IMR-90 (cell line): ENCODE data around the gene PRPS1. TPM values are rescaled to one million over a fixed set of nuclear protein-coding genes. Genes with fewer than 3 reads are reported as not detected.

Experiments used
- ATAC-seq: fragments of 200-7000 bp; cut with Tn5 transposase; 2 replicates; pipeline ENCODE4 v1.9.1; 2020; ENCODE audit warnings: low read depth, mild to moderate bottlenecking, moderate library complexity
- BruUV-seq: library from RNA; stranded (reverse); fragments of 400-500 nt; replicated peaks from 2 replicates; lab custom pipeline; 2021; lab: Mats Ljungman, UMichigan
- CTCF ChIA-PET: fragments of 300-600 bp; formaldehyde crosslinking; extraction: SDS; loops from one replicate; lab custom pipeline; 2021; ENCODE audit warnings: antibody characterized with exemption; lab: Yijun Ruan, JAX
- POLR2A ChIA-PET: fragments of 300-600 bp; sonication (Branson Sonifier 250); formaldehyde crosslinking; loops from one replicate; lab custom pipeline; 2022; ENCODE audit warnings: antibody characterized with exemption; ENCODE audit not compliant: unreplicated experiment; lab: Charles Lee
- DNase-seq: peaks from one replicate; pipeline ENCODE4 v3.0.0; 2013
- H2AFZ ChIP-seq: replicated peaks from 2 replicates; pipeline ENCODE3; 2013; ENCODE audit warnings: low read length, mild to moderate bottlenecking; ENCODE audit not compliant: poor library complexity
- H2AK5ac ChIP-seq: 2 replicates; pipeline ENCODE4 v1.6.1; 2013; ENCODE audit warnings: low read depth, low read length, inconsistent platforms
- H2AK9ac ChIP-seq: replicated peaks from 2 replicates; pipeline ENCODE3; 2013; ENCODE audit warnings: mild to moderate bottlenecking, low read depth, low read length, moderate library complexity; ENCODE audit not compliant: poor library complexity
- H2BK120ac ChIP-seq: 2 replicates; pipeline ENCODE4 v1.6.1; 2013; ENCODE audit warnings: low read depth, low read length, inconsistent platforms
- H2BK15ac ChIP-seq: 3 replicates; pipeline ENCODE4 v1.6.1; 2013; ENCODE audit warnings: low read depth, low read length, inconsistent platforms
- H2BK20ac ChIP-seq: 2 replicates; pipeline ENCODE4 v1.6.1; 2013; ENCODE audit warnings: low read depth, mild to moderate bottlenecking, inconsistent platforms, low read length, moderate library complexity
- H2BK5ac ChIP-seq: 2 replicates; pipeline ENCODE4 v1.6.1; 2013; ENCODE audit warnings: mild to moderate bottlenecking, low read depth, low read length, inconsistent platforms; ENCODE audit not compliant: poor library complexity, severe bottlenecking
- H3K14ac ChIP-seq: replicated peaks from 2 replicates; pipeline ENCODE4 v1.6.1; 2013; ENCODE audit warnings: low read depth, low read length, inconsistent platforms
- H3K18ac ChIP-seq: 2 replicates; pipeline ENCODE4 v1.6.1; 2013; ENCODE audit warnings: low read depth, low read length, control low read depth
- H3K23ac ChIP-seq: 2 replicates; pipeline ENCODE4 v1.6.1; 2013; ENCODE audit warnings: low read depth, low read length, inconsistent platforms
- H3K27ac ChIP-seq: 2 replicates; pipeline ENCODE4 v1.5.1; 2013; ENCODE audit warnings: mild to moderate bottlenecking, control low read depth, low read length; ENCODE audit not compliant: insufficient read depth
- H3K27me3 ChIP-seq: 2 replicates; pipeline ENCODE4 v1.6.1; 2013; ENCODE audit warnings: low read length; ENCODE audit not compliant: control insufficient read depth, insufficient read depth
- H3K36me3 ChIP-seq: 2 replicates; pipeline ENCODE4 v1.6.1; 2013; ENCODE audit warnings: low read length, mixed read lengths; ENCODE audit not compliant: control insufficient read depth, insufficient read depth
- H3K4ac ChIP-seq: 2 replicates; pipeline ENCODE4 v1.6.1; 2013; ENCODE audit warnings: low read depth, low read length, inconsistent platforms
- H3K4me1 ChIP-seq: 2 replicates; pipeline ENCODE4 v1.6.1; 2013; ENCODE audit warnings: low read length, mixed read lengths; ENCODE audit not compliant: control insufficient read depth, insufficient read depth
- H3K4me2 ChIP-seq: 2 replicates; pipeline ENCODE4 v1.6.1; 2013; ENCODE audit warnings: low read depth, mild to moderate bottlenecking, control low read depth, low read length, moderate library complexity
- H3K4me3 ChIP-seq: 2 replicates; pipeline ENCODE4 v1.5.1; 2013; ENCODE audit warnings: low read depth, mild to moderate bottlenecking, control low read depth, low read length, moderate library complexity; ENCODE audit not compliant: insufficient read depth
- H3K56ac ChIP-seq: 2 replicates; pipeline ENCODE4 v1.6.1; 2013; ENCODE audit warnings: low read length, inconsistent platforms; ENCODE audit not compliant: insufficient read depth; ENCODE audit errors: extremely low read depth
- H3K79me1 ChIP-seq, 2 experiments: 2 replicates each; pipeline ENCODE4 v1.6.1; 2013; ENCODE audit warnings: low read length in 2 of 2, inconsistent platforms in 1 of 2, low read depth in 1 of 2
- H3K9ac ChIP-seq: 2 replicates; pipeline ENCODE4 v1.6.1; 2013; ENCODE audit warnings: low read depth, low read length, control low read depth
- H3K9me1 ChIP-seq: 2 replicates; pipeline ENCODE4 v1.6.1; 2013; ENCODE audit warnings: low read length, inconsistent platforms; ENCODE audit not compliant: insufficient read depth
- H3K9me3 ChIP-seq: 2 replicates; pipeline ENCODE4 v1.6.1; 2013; ENCODE audit warnings: low read length; ENCODE audit not compliant: control insufficient read depth, insufficient read depth
- H4K20me1 ChIP-seq: 2 replicates; pipeline ENCODE4 v1.6.1; 2013; ENCODE audit warnings: low read length, inconsistent platforms; ENCODE audit not compliant: insufficient read depth
- H4K5ac ChIP-seq: 2 replicates; pipeline ENCODE4 v1.6.1; 2013; ENCODE audit warnings: mild to moderate bottlenecking, low read depth, low read length, control low read depth
- H4K8ac ChIP-seq, 2 experiments: 2 replicates each; pipeline ENCODE4 v1.6.1; 2013; ENCODE audit warnings: low read depth in 2 of 2, low read length in 2 of 2, control low read depth in 1 of 2, inconsistent platforms in 1 of 2
- H4K91ac ChIP-seq: 2 replicates; pipeline ENCODE4 v1.6.1; 2013; ENCODE audit warnings: low read depth, low read length, inconsistent platforms; ENCODE audit not compliant: insufficient read depth
- BHLHE40 ChIP-seq: fragments of 150-350 bp; IDR thresholded peaks from 2 replicates; pipeline ENCODE4 v1.6.1; 2016; ENCODE audit warnings: mild to moderate bottlenecking, low read depth, low read length
- CEBPB ChIP-seq: IDR thresholded peaks from 2 replicates; pipeline ENCODE4 v1.6.1; 2012; ENCODE audit warnings: low read depth, low read length, improper control_type of control experiment
- CHD1 ChIP-seq: IDR thresholded peaks from 2 replicates; pipeline ENCODE4 v1.6.1; 2012; ENCODE audit warnings: low read depth, low read length, improper control_type of control experiment
- CTCF ChIP-seq: conservative IDR thresholded peaks from 2 replicates; pipeline ENCODE4 v1.5.1; 2012; ENCODE audit warnings: mild to moderate bottlenecking, low read depth, low read length, improper control_type of control experiment
- ELK1 ChIP-seq: fragments of 150-350 bp; IDR thresholded peaks from 2 replicates; pipeline ENCODE4 v1.6.1; 2016; ENCODE audit warnings: low read depth, mild to moderate bottlenecking, low read length, moderate library complexity, borderline replicate concordance
- FOS ChIP-seq: fragments of 150-350 bp; IDR thresholded peaks from 2 replicates; pipeline ENCODE4 v1.6.1; 2016; ENCODE audit warnings: low read depth, low read length
- MAFK ChIP-seq: IDR thresholded peaks from 2 replicates; pipeline ENCODE4 v1.6.1; 2012; ENCODE audit warnings: low read depth, low read length, improper control_type of control experiment
- MAZ ChIP-seq: IDR thresholded peaks from 2 replicates; pipeline ENCODE4 v1.6.1; 2012; ENCODE audit warnings: low read depth, mild to moderate bottlenecking, low read length, improper control_type of control experiment, moderate library complexity, borderline replicate concordance
- MXI1 ChIP-seq: IDR thresholded peaks from 2 replicates; pipeline ENCODE4 v1.6.1; 2012; ENCODE audit warnings: low read depth, mild to moderate bottlenecking, low read length, moderate library complexity, borderline replicate concordance
- NFE2L2 ChIP-seq: fragments of 150-350 bp; IDR thresholded peaks from 2 replicates; pipeline ENCODE4 v1.6.1; 2016; ENCODE audit warnings: low read depth, mild to moderate bottlenecking, low read length
- RAD21 ChIP-seq: IDR thresholded peaks from 2 replicates; pipeline ENCODE4 v1.6.1; 2012; ENCODE audit warnings: low read length, improper control_type of control experiment
- RCOR1 ChIP-seq: IDR thresholded peaks from 2 replicates; pipeline ENCODE4 v1.6.1; 2012; ENCODE audit warnings: mild to moderate bottlenecking, low read length, improper control_type of control experiment; ENCODE audit not compliant: insufficient replicate concordance
- RFX5 ChIP-seq: IDR thresholded peaks from 2 replicates; pipeline ENCODE4 v1.8.0; 2012; ENCODE audit warnings: low read depth, mild to moderate bottlenecking, low read length, moderate library complexity
- SMC3 ChIP-seq: fragments of 150-350 bp; IDR thresholded peaks from 2 replicates; pipeline ENCODE4 v1.6.1; 2016; ENCODE audit warnings: low read depth, mild to moderate bottlenecking, antibody characterized with exemption, low read length, moderate library complexity
- USF2 ChIP-seq: fragments of 150-350 bp; IDR thresholded peaks from 2 replicates; pipeline ENCODE4 v1.6.1; 2017; ENCODE audit warnings: mild to moderate bottlenecking, antibody characterized with exemption, low read length, low read depth
- WGBS, 2 experiments: methylation state at CpG; one replicate each; pipeline versions ENCODE4 v1.1.5 to v1.1.7; 2013; ENCODE audit warnings: missing lambda C conversion rate in 2 of 2; ENCODE audit not compliant: insufficient read length in 1 of 2; ENCODE audit errors: extremely low coverage in 2 of 2; 5-methylcytosine and 5-hydroxymethylcytosine counted together
- dilution Hi-C: fragments of 300-500 bp; cut with HindIII; formaldehyde crosslinking; loops from one replicate; pipeline ENCODE4 v1.14.3; 2018; ENCODE audit warnings: low sequenced_read_pairs; ENCODE audit not compliant: unreplicated experiment
- in situ Hi-C: fragments of 300-500 bp; cut with MboI; formaldehyde crosslinking; loops from 3 replicates; pipeline ENCODE4 v1.14.3; 2019; ENCODE audit warnings: low sequenced_read_pairs, inconsistent platforms, mixed read lengths
- intact Hi-C: fragments of 100-400 bp; cut with micrococcal nuclease; formaldehyde crosslinking; loops from 2 replicates; pipeline ENCODE4 v1.10.0; 2022
- polyA plus RNA-seq, 3 experiments: library from polyadenylated mRNA; depleted of rRNA; stranded (reverse); fragments of >200 nt; gene quantifications; 2 replicates each; pipeline ENCODE4 v1.2.3, GENCODE V29; 2012; ENCODE audit warnings: low replicate concordance in 1 of 3
- total RNA-seq: library from RNA; depleted of rRNA; stranded (reverse); fragments of >200 nt; gene quantifications from 2 replicates; pipeline ENCODE4 v1.2.3, GENCODE V29; 2012

PRPS1 gene
- total and polyA plus RNA-seq, 2 of the 4 experiments (the other 2 are of a cell fraction): 118 to 137 TPM

GRCh38 chrX:107632346-107632745 is 4.0 kb downstream of the PRPS1 start:
- Histone ChIP-seq H3K4me2 (no peak overlapping the region), H3K27ac (no peak overlapping the region), H3K18ac (no peak overlapping the region), H3K23ac (no peak overlapping the region), H3K79me1 (peaks cover 0 to 11% of the 10 kb centered on the region in 2 experiments; a peak in 1 of 4 replicates), H2BK20ac (no peak overlapping the region), H3K36me3 (no peaks in the 10 kb centered on the region), H2BK15ac (no peak overlapping the region), H3K9ac (no peak overlapping the region), H3K4ac (no peak overlapping the region), H3K56ac (no peak overlapping the region), H3K14ac (no peak overlapping the region), H2AK5ac (no peak overlapping the region), H2AK9ac (no peak overlapping the region), H4K20me1 (no peaks in the 10 kb centered on the region; the same call in 1 of the 2 replicates), H4K5ac (no peak overlapping the region), H2AFZ (no peak overlapping the region), H3K9me3 (no peaks in the 10 kb centered on the region), H4K91ac (no peak overlapping the region), H4K8ac (no peak overlapping the region), H3K27me3 (no peaks in the 10 kb centered on the region; the same call in 1 of the 2 replicates), H3K9me1 (no peaks in the 10 kb centered on the region), H2BK5ac (no peak overlapping the region), H2BK120ac (no peak overlapping the region), H3K4me3 (no peak overlapping the region), H3K4me1 (no peaks in the 10 kb centered on the region)
- DNase-seq: no peak
- ChIA-PET POLR2A (no interaction called here), CTCF (no interaction called here)
- ATAC-seq: no peak
- TF ChIP-seq CEBPB (no peak), MAFK (no peak), NFE2L2 (no peak), MAZ (no peak), BHLHE40 (no peak), CHD1 (no peak), MXI1 (no peak), FOS (no peak), USF2 (no peak), SMC3 (no peak), RAD21 (no peak), RFX5 (no peak), ELK1 (no peak), RCOR1 (no peak), CTCF (no peak)
- no CpG with 5 or more reads among the region's 1 CpG for WGBS, 2 experiments
- no TSS peak for BruUV-seq
- dilution Hi-C loops (no loop called here), intact Hi-C loops (no loop called here), in situ Hi-C loops (no loop called here)
